GM12801 (cell line): Measurements from ENCODE around the gene CLIC6.

Experiments used
- TF ChIP-seq, protein P1 (sequence below): IDR thresholded peaks from one replicate; pipeline ENCODE4 v1.5.1; 2011; ENCODE audit warnings: control low read depth; ENCODE audit not compliant: insufficient read length; ENCODE audit errors: extremely low read depth

The CLIC6 gene

GRCh38 chr21:34743285-34743684, 74.5 kb downstream of the CLIC6 start:
- TF ChIP-seq, protein P1, sequence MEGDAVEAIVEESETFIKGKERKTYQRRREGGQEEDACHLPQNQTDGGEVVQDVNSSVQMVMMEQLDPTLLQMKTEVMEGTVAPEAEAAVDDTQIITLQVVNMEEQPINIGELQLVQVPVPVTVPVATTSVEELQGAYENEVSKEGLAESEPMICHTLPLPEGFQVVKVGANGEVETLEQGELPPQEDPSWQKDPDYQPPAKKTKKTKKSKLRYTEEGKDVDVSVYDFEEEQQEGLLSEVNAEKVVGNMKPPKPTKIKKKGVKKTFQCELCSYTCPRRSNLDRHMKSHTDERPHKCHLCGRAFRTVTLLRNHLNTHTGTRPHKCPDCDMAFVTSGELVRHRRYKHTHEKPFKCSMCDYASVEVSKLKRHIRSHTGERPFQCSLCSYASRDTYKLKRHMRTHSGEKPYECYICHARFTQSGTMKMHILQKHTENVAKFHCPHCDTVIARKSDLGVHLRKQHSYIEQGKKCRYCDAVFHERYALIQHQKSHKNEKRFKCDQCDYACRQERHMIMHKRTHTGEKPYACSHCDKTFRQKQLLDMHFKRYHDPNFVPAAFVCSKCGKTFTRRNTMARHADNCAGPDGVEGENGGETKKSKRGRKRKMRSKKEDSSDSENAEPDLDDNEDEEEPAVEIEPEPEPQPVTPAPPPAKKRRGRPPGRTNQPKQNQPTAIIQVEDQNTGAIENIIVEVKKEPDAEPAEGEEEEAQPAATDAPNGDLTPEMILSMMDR: no peak

GRCh38 chr21:34743831-34744230, 75.0 kb downstream of the CLIC6 start:
- TF ChIP-seq, protein P1: no peak

DNA sequence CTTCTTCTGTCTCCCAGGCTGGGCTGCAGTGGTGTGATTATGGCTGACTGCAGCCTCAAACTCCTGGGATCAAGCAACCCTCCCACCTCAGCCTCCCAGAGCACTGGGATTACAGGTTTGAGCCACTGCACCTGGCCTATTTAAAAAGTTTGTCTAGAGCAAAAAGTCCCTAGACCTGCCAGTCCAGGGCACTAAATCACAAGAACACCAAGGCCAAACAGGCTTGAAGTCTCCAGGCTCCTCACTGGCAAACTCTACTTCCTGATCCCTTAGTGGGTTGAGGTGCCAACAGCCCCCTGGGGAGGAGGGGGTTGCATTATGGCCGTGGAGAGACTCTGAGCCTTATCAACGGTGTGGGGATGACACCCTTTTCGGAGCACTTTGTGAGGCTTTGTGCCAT, 76.0 kb downstream of the CLIC6 start:
- TF ChIP-seq, protein P1: no peak

GRCh38 chr21:34745557-34746255, 76.9 kb downstream of the CLIC6 start:
- TF ChIP-seq, protein P1: no peak

- TF ChIP-seq, protein P1: no peak
These were observed 80.1 kb downstream of the CLIC6 start for GRCh38 chr21:34748862-34749261.

GRCh38 chr21:34754690-34755647, 86.2 kb downstream of the CLIC6 start:
- TF ChIP-seq, protein P1: no peak

GRCh38 chr21:34761758-34762330, 93.0 kb downstream of the CLIC6 start:
- TF ChIP-seq, protein P1: no peak
